HEK293T (cell line): ENCODE data around the gene HSPA9.
"Not testable (repeated sequence)": the region's sequence is repeated elsewhere in the genome, so short reads cannot be mapped to it uniquely, and the experiment has no call there.

Source experiments
- CTCF ChIA-PET: fragments of 350-600 bp; formaldehyde crosslinking; extraction: SDS; loops from one replicate; lab custom pipeline; 2021; ENCODE audit warnings: antibody characterized with exemption, inconsistent platforms; lab: Yijun Ruan, JAX
- POLR2A ChIA-PET: fragments of 350-600 bp; formaldehyde crosslinking; extraction: SDS; loops from one replicate; lab custom pipeline; 2020; ENCODE audit warnings: antibody characterized with exemption, inconsistent platforms; lab: Yijun Ruan, JAX
- DNase-seq: peaks from one replicate; pipeline ENCODE4 v3.0.0; 2012; ENCODE audit warnings: mixed read lengths; ENCODE audit errors: extremely low spot score
- ARNT ChIP-seq: fragments of 450-650 bp; IDR thresholded peaks from 2 replicates; pipeline ENCODE4 v1.6.1; 2017; ENCODE audit warnings: mild to moderate bottlenecking
- BHLHE40 ChIP-seq: fragments of 450-650 bp; IDR thresholded peaks from 2 replicates; pipeline ENCODE4 v1.6.1; 2016; ENCODE audit warnings: mild to moderate bottlenecking, moderate library complexity, borderline replicate concordance
- CTBP1 ChIP-seq: fragments of 450-650 bp; IDR thresholded peaks from 2 replicates; pipeline ENCODE4 v1.6.1; 2016; ENCODE audit warnings: borderline replicate concordance
- ELF4 ChIP-seq: fragments of 450-650 bp; IDR thresholded peaks from 2 replicates; pipeline ENCODE4 v1.6.1; 2017; ENCODE audit warnings: antibody characterized with exemption
- FOXA1 ChIP-seq: fragments of 450-650 bp; IDR thresholded peaks from 2 replicates; pipeline ENCODE4 v1.6.1; 2016; ENCODE audit warnings: mild to moderate bottlenecking
- FOXK2 ChIP-seq: fragments of 450-650 bp; IDR thresholded peaks from 2 replicates; pipeline ENCODE4 v1.6.1; 2016; ENCODE audit warnings: mild to moderate bottlenecking
- FOXM1 ChIP-seq: fragments of 450-650 bp; IDR thresholded peaks from 2 replicates; pipeline ENCODE4 v1.6.1; 2017; ENCODE audit warnings: mild to moderate bottlenecking, borderline replicate concordance
- HDGF ChIP-seq: fragments of 450-650 bp; IDR thresholded peaks from 2 replicates; pipeline ENCODE4 v1.6.1; 2017; ENCODE audit warnings: antibody characterized with exemption, borderline replicate concordance
- L3MBTL2 ChIP-seq: fragments of 450-650 bp; conservative IDR thresholded peaks from 2 replicates; pipeline ENCODE4 v1.6.1; 2016; ENCODE audit warnings: mild to moderate bottlenecking
- LEF1 ChIP-seq: fragments of 450-650 bp; IDR thresholded peaks from 2 replicates; pipeline ENCODE4 v1.6.1; 2017; ENCODE audit warnings: mild to moderate bottlenecking, borderline replicate concordance
- NFRKB ChIP-seq: fragments of 450-650 bp; IDR thresholded peaks from 2 replicates; pipeline ENCODE4 v1.6.1; 2016; ENCODE audit warnings: mild to moderate bottlenecking, moderate library complexity
- SP1 ChIP-seq: fragments of 450-650 bp; IDR thresholded peaks from 2 replicates; pipeline ENCODE4 v1.6.1; 2017
- SUZ12 ChIP-seq: fragments of 450-650 bp; IDR thresholded peaks from 2 replicates; pipeline ENCODE4 v1.6.1; 2016; ENCODE audit warnings: mild to moderate bottlenecking
- TARDBP ChIP-seq: fragments of 450-650 bp; IDR thresholded peaks from 2 replicates; pipeline ENCODE4 v1.6.1; 2016
- ZNF384 ChIP-seq: fragments of 450-650 bp; IDR thresholded peaks from 2 replicates; pipeline ENCODE4 v1.6.1; 2016
- TF ChIP-seq, protein P1 (sequence below): fragments of 450-650 bp; IDR thresholded peaks from 2 replicates; pipeline ENCODE4 v1.6.1; 2016

HSPA9 gene

DNA sequence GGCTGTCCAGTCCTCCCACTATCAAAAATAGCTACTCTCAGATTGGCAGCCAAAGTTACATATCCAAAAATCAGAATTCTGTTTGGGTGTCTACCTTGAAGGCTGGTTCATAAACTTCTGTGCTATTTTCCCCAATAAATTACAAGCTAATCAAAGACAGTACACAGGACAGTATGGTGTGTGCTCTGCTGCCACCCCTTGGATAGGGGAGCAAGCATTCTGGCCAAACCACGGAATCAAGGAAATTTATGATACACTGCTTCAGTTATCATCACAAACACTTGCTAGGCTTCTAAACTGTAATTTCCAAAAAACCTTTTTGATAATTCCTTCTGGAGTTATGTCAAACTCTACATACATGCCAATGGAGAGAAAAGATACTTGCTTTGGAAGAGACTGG is 48.0 kb downstream of the HSPA9 start:
- CTCF ChIA-PET = interaction anchor here (1.8 kb wide), 1 partner anchor 23 kb away, joined by 6 read pairs; no protein-coding TSS in a partner anchor
- no peak for DNase-seq
- TF ChIP-seq HDGF = no peak
- TF ChIP-seq L3MBTL2 = no peak
- TF ChIP-seq ELF4 = no peak
- no peak for TF ChIP-seq ARNT
- TF ChIP-seq FOXK2 = no peak
- POLR2A ChIA-PET = no interaction called here

- ChIA-PET POLR2A (interaction anchor here (1.4 kb wide), 1 partner anchor 20 kb away, joined by 5 read pairs; the partner anchor contains the start of gene ETF1), CTCF (no interaction called here)
- no peak for DNase-seq
- TF ChIP-seq LEF1 = no peak
- no peak for TF ChIP-seq ZNF384
- TF ChIP-seq ARNT = no peak
- no peak for TF ChIP-seq SP1
- no peak for TF ChIP-seq CTBP1
- no peak for TF ChIP-seq FOXK2
Observed at GRCh38 chr5:138523406-138523805, 51.8 kb downstream of the HSPA9 start.

DNA sequence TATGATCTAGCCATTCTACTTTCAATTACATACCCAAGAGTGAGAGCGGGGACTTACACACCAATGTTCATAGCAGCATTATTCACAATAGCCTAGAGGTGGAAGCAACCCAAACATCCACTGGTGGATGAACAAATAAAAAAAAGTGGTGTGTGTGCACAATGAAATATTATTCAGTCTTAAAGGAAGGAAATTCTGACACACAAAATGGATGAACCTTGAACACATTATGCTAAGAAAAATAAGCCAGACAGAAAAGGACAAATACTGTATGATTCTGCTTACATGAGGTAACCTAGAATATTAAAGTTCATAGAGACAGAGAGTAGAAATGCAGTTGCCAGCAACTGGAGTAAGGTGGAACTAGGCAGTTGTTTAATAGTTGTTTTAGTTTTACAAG is 54.2 kb downstream of the HSPA9 start:
- TF ChIP-seq L3MBTL2 = no peak
- no peak for TF ChIP-seq SUZ12
- TF ChIP-seq ARNT = no peak
- TF ChIP-seq FOXM1 = no peak
- TF ChIP-seq LEF1 = no peak
- TF ChIP-seq SP1 = no peak
- TF ChIP-seq ELF4 = no peak
- TF ChIP-seq, protein P1, sequence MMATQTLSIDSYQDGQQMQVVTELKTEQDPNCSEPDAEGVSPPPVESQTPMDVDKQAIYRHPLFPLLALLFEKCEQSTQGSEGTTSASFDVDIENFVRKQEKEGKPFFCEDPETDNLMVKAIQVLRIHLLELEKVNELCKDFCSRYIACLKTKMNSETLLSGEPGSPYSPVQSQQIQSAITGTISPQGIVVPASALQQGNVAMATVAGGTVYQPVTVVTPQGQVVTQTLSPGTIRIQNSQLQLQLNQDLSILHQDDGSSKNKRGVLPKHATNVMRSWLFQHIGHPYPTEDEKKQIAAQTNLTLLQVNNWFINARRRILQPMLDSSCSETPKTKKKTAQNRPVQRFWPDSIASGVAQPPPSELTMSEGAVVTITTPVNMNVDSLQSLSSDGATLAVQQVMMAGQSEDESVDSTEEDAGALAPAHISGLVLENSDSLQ = no peak
- no peak for TF ChIP-seq FOXK2
- no peak for TF ChIP-seq CTBP1
- no peak for TF ChIP-seq ZNF384
- TF ChIP-seq BHLHE40 = no peak
- TF ChIP-seq NFRKB = no peak
- TF ChIP-seq HDGF = no peak
- no peak for TF ChIP-seq FOXA1
- no peak for TF ChIP-seq TARDBP
- no peak for DNase-seq
- CTCF ChIA-PET = interaction anchor here (0.8 kb wide), 1 partner anchor 17 kb away, joined by 3 read pairs; no protein-coding TSS in a partner anchor
- POLR2A ChIA-PET = interaction anchor here (0.5 kb wide), 1 partner anchor 736 kb away, joined by 3 read pairs; no protein-coding TSS in a partner anchor

DNA sequence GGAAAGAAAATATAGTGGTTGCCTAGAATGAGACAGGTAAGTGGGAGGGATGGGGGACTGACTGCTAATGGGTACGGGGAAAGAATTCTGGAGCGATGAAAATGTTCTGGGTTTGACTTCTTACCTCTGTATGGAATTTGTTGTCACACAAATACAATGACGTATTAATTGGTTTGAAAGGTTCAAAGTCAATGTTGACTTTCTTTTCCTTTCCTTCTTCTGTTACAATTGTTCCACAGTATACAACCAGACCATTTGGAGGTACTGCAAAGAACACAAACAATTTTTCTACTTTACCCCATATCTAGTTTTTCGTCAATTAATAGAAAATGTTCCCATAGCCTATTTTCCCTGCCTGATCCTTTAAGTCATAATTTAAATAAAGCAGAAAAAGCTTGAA is 57.8 kb downstream of the HSPA9 start:
- TF ChIP-seq L3MBTL2 = no peak
- no peak for TF ChIP-seq CTBP1
- CTCF ChIA-PET = no interaction called here
- no peak for DNase-seq
- POLR2A ChIA-PET = interaction anchor here (1.0 kb wide), 1 partner anchor 12 kb away, joined by 4 read pairs; no protein-coding TSS in a partner anchor

DNA sequence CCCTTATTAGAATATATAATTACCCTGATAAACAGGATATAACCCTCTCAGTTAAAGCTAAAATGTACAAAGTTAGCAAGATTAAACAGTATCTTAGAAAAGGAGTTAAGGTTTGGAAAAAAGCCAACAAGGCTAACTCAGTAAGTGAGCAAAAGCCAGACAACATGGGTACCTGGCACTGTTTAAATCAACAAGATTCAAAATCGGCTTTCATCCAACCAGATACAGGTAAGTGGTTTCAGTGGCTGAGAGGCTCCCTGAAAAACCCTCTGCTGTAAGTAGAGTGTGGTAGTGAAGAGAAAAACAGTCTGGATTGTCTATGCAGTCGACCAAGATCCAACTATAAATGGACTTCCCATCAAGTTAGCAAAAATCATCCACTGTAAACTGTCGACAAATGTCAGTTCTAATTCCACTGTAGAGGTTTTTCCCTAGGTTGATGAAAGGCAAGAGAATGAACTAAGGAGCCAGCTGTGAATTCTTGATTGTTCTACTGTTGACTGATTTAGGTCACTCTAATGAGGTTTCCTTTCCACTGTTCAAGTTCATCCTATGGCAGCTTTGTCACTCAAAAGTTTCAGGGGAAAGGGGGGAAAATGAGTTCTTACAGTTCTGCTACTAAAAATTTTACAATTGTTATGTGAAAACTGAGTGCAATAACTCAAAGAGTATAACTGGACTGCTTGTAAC is 59.5 kb downstream of the HSPA9 start:
- ChIA-PET POLR2A (no interaction called here), CTCF (no interaction called here)
- no peak for TF ChIP-seq FOXM1
- no peak for DNase-seq

DNA sequence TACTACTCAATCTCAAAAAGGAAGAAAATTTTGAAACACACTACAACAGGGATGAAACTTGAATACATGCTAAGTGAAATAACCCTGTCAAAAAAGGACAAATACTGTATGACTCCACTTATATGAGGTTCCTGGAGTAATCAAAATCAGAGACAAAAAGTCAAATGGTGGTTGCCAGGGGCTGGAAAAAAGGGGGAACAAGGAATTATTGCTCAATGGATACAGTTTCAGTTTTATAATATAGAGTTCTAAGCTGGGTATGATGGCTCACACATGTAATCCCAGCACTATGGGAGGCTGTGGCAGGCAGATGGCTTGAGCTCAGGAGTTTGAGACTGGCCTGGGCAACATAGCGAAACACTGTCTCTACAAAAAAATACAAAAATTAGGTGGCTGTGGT is 61.2 kb downstream of the HSPA9 start:
- CTCF ChIA-PET = interaction anchor here (2.6 kb wide), 1 partner anchor 10 kb away, joined by 15 read pairs; no protein-coding TSS in a partner anchor
- POLR2A ChIA-PET = no interaction called here
- TF ChIP-seq, protein P1 = no peak
- no peak for TF ChIP-seq ELF4
- TF ChIP-seq FOXK2 = no peak
- TF ChIP-seq L3MBTL2 = no peak
- TF ChIP-seq NFRKB = no peak
- TF ChIP-seq FOXA1 = no peak
- TF ChIP-seq SUZ12 = no peak
- TF ChIP-seq LEF1 = no peak
- no peak for TF ChIP-seq TARDBP
- TF ChIP-seq FOXM1 = no peak
- DNase-seq = no peak

DNA sequence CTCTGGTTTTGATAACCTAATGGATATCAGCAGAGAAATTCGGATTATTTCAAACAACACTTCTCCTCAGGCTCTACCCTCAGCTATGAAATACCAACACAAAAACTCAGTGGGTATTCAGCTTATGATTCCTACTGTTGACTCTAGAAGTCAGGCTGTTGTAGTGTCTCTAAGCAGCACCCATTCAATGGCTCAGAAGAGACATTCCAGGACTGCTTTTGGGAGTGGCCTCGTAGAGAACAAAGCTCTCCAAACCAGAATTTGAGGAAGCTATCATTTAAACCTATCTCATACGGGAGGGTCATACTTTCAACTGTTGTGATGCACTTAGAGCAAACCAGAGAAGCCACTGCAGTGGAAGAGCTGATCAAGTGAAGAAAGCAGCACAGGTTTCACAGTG is 66.2 kb downstream of the HSPA9 start:
- CTCF ChIA-PET = interaction anchor here (0.8 to 1.0 kb wide), 2 partner anchors 21 to 60 kb away, joined by 3 read pairs; no protein-coding TSS in a partner anchor

DNA sequence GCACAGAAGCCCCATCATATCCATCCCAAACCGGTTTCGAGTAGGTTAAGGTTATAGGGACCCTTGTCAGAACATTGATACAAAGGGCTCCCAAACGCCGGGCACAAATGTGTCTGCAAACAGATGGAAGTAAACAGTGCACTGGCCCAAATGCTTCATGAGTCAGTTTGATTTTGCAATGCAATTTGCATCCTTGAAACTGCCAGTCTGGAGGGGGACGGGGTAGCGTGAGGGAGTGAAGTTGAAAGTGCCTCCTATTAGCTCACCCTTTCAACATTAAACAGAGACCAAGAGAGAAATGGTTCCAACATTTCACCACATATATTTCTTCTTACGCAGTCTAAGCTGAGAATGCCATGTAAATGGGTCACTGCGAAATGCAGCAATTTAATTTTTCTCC is 67.7 kb downstream of the HSPA9 start:
- DNase-seq, POLR2A ChIA-PET, CTCF ChIA-PET: not testable (repeated sequence)

More for the DNA sequence above, 66.2 kb downstream of the HSPA9 start:
- POLR2A ChIA-PET = interaction anchor here (0.9 to 1.4 kb wide), 2 partner anchors 34 to 67 kb away, joined by 3 read pairs; partner anchors contain the start of gene ETF1
- TF ChIP-seq CTBP1 (no peak), ZNF384 (no peak), HDGF (no peak), FOXA1 (no peak), FOXM1 (no peak), BHLHE40 (no peak), TARDBP (no peak), ARNT (no peak), LEF1 (no peak), ELF4 (no peak)
- TF ChIP-seq, protein P1 = no peak
- DNase-seq = no peak
